Upper lobe of left lung (tissue), 4 donors: ENCODE results near the gene COX6A1.

ENCODE experiments used
- CTCF ChIP-seq, 6 experiments: fragments of 450-650 bp in 4 of 6; fragments of 200-600 bp in 2 of 6; sonication (generic) in 2 of 6; IDR thresholded peaks; one replicate each; pipeline ENCODE4 v1.5.1; 2016 to 2019; ENCODE audit warnings: antibody characterized with exemption in 6 of 6
- POLR2A ChIP-seq, 4 donors: fragments of 450-650 bp; IDR thresholded peaks; one replicate each; pipeline ENCODE4 v1.5.1; 2016 to 2017; ENCODE audit warnings: antibody characterized with exemption in 4 of 4, mild to moderate bottlenecking in 2 of 4

- TF ChIP-seq CTCF (IDR thresholded peaks at IDR 0.05) (no peak), POLR2A (IDR thresholded peaks at IDR 0.05) (no peak)
Observed at GRCh38 chr12:120485961-120486881, 48.3 kb downstream of the COX6A1 start.
